ENCODE results near the gene PNPLA8.

DNA sequence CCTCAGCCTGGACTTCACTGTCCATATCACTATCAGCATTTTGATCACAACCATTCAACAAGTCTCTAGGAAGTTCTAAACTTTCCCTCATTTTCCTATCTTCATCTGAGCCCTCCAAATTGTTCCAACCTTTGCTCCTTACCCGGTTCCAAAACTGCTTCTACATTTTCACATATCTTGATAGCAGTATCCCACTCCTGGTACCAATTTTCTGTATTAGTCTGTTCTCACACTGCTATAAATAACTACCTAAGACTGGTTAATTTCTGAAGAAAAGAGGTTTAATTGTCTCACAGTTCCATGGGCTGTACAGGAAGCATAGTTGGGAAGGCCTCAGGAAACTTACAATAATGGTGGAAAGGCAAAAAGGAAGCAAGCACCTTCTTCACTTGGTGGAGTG is 31.7 kb upstream of the PNPLA8 start:
- TF ChIP-seq, protein P1, sequence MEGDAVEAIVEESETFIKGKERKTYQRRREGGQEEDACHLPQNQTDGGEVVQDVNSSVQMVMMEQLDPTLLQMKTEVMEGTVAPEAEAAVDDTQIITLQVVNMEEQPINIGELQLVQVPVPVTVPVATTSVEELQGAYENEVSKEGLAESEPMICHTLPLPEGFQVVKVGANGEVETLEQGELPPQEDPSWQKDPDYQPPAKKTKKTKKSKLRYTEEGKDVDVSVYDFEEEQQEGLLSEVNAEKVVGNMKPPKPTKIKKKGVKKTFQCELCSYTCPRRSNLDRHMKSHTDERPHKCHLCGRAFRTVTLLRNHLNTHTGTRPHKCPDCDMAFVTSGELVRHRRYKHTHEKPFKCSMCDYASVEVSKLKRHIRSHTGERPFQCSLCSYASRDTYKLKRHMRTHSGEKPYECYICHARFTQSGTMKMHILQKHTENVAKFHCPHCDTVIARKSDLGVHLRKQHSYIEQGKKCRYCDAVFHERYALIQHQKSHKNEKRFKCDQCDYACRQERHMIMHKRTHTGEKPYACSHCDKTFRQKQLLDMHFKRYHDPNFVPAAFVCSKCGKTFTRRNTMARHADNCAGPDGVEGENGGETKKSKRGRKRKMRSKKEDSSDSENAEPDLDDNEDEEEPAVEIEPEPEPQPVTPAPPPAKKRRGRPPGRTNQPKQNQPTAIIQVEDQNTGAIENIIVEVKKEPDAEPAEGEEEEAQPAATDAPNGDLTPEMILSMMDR (IDR thresholded peaks at IDR 0.05) = no peak
- TF ChIP-seq EZH2phosphoT487 (IDR thresholded peaks at IDR 0.05) = no peak

Data from neural progenitor cell (in vitro differentiated cells).